OCI-LY7 (cell line): ENCODE data around the gene TMEM80.

ENCODE experiments used
- CTCF ChIP-seq: fragments of 200-600 bp; sonication (generic); conservative IDR thresholded peaks from 2 replicates; pipeline ENCODE4 v1.5.1; 2014; ENCODE audit warnings: mild to moderate bottlenecking, antibody characterized with exemption, low read length, moderate library complexity, mixed read lengths
- EZH2phosphoT487 ChIP-seq: fragments of 200-600 bp; sonication (generic); IDR thresholded peaks from 2 replicates; pipeline ENCODE4 v1.6.1; 2018; ENCODE audit warnings: low read depth, borderline replicate concordance, mild to moderate bottlenecking, mixed run types, antibody characterized with exemption, low read length, moderate library complexity, mixed read lengths

- TF ChIP-seq CTCF: no peak
- TF ChIP-seq EZH2phosphoT487: no peak
Measured at GRCh38 chr11:720642-721246, 25.1 kb downstream of the TMEM80 start.
